SK-N-SH treated with all-trans-retinoic acid at 6 μM for 48 hours (cell line): ENCODE data around the gene DCT.

Source experiments
- ARNTL ChIP-seq: fragments of 450-650 bp; formaldehyde crosslinking; IDR thresholded peaks from 2 replicates; pipeline ENCODE4 v1.5.0; 2020; ENCODE audit warnings: low read depth, mild to moderate bottlenecking, moderate library complexity, borderline replicate concordance
- BACH2 ChIP-seq: fragments of 250-450 bp; sonication (Bioruptor Pico); IDR thresholded peaks from 2 replicates; pipeline ENCODE4 v1.9.0; 2021; ENCODE audit warnings: mild to moderate bottlenecking, borderline replicate concordance
- ISL1 ChIP-seq: fragments of 250-450 bp; sonication (Bioruptor Pico); IDR thresholded peaks from 2 replicates; pipeline ENCODE4 v2.1.2; 2022; ENCODE audit warnings: mild to moderate bottlenecking, moderate library complexity
- PATZ1 ChIP-seq: fragments of 250-450 bp; sonication (Bioruptor Pico); IDR thresholded peaks from 2 replicates; pipeline ENCODE4 v1.8.0; 2020; ENCODE audit warnings: mild to moderate bottlenecking, moderate library complexity, borderline replicate concordance
- RARB ChIP-seq: fragments of 250-450 bp; sonication (Bioruptor Pico); IDR thresholded peaks from 2 replicates; pipeline ENCODE4 v1.8.0; 2021; ENCODE audit warnings: mild to moderate bottlenecking, moderate library complexity
- SNAI2 ChIP-seq: fragments of 250-450 bp; sonication (Bioruptor Pico); IDR thresholded peaks from 2 replicates; pipeline ENCODE4 v1.5.0; 2020; ENCODE audit warnings: mild to moderate bottlenecking, moderate library complexity
- TCF4 ChIP-seq: fragments of 250-450 bp; sonication (Bioruptor Pico); IDR thresholded peaks from 2 replicates; pipeline ENCODE4 v1.8.0; 2021; ENCODE audit warnings: mild to moderate bottlenecking, moderate library complexity, borderline replicate concordance
- TOX ChIP-seq: fragments of 250-450 bp; sonication (Bioruptor Pico); IDR thresholded peaks from 2 replicates; pipeline ENCODE4 v1.8.0; 2021; ENCODE audit warnings: mild to moderate bottlenecking, moderate library complexity, borderline replicate concordance
- ZC3H10 ChIP-seq: fragments of 250-450 bp; sonication (Bioruptor Pico); IDR thresholded peaks from 2 replicates; pipeline ENCODE4 v1.5.1; 2021; ENCODE audit warnings: mild to moderate bottlenecking, moderate library complexity
- ZFP3 ChIP-seq: fragments of 250-450 bp; sonication (Bioruptor Pico); IDR thresholded peaks from 2 replicates; pipeline ENCODE4 v1.5.0; 2020; ENCODE audit warnings: mild to moderate bottlenecking, moderate library complexity
- ZNF565 ChIP-seq: fragments of 450-650 bp; formaldehyde crosslinking; conservative IDR thresholded peaks from 2 replicates; pipeline ENCODE4 v1.5.0; 2020; ENCODE audit warnings: low read depth, mild to moderate bottlenecking, moderate library complexity
- ZNF70 ChIP-seq: fragments of 450-650 bp; formaldehyde crosslinking; IDR thresholded peaks from 2 replicates; pipeline ENCODE4 v1.5.0; 2020; ENCODE audit warnings: mild to moderate bottlenecking, moderate library complexity
- TF ChIP-seq, protein P1 (sequence below): fragments of 250-450 bp; sonication (Bioruptor Pico); IDR thresholded peaks from 2 replicates; pipeline ENCODE4 v1.5.1; 2021; ENCODE audit warnings: mild to moderate bottlenecking, moderate library complexity

GRCh38 chr13:94416454-94417080 lies 62.9 kb downstream of the DCT start:
- TF ChIP-seq SNAI2 (CRISPR knock-in tag) (no peak), ARNTL (CRISPR knock-in tag) (no peak), ZNF70 (no peak), BACH2 (CRISPR knock-in tag) (no peak), ISL1 (CRISPR knock-in tag) (no peak), TOX (no peak), ZC3H10 (CRISPR knock-in tag) (no peak), ZNF565 (CRISPR knock-in tag) (no peak), RARB (CRISPR knock-in tag) (no peak), TCF4 (CRISPR knock-in tag) (no peak), PATZ1 (CRISPR knock-in tag) (no peak), ZFP3 (CRISPR knock-in tag) (no peak)
- TF ChIP-seq, protein P1, sequence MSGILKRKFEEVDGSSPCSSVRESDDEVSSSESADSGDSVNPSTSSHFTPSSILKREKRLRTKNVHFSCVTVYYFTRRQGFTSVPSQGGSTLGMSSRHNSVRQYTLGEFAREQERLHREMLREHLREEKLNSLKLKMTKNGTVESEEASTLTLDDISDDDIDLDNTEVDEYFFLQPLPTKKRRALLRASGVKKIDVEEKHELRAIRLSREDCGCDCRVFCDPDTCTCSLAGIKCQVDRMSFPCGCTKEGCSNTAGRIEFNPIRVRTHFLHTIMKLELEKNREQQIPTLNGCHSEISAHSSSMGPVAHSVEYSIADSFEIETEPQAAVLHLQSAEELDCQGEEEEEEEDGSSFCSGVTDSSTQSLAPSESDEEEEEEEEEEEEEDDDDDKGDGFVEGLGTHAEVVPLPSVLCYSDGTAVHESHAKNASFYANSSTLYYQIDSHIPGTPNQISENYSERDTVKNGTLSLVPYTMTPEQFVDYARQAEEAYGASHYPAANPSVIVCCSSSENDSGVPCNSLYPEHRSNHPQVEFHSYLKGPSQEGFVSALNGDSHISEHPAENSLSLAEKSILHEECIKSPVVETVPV (CRISPR knock-in tag): no peak
